ENCODE data around the gene EEPD1.

EEPD1 gene

DNA sequence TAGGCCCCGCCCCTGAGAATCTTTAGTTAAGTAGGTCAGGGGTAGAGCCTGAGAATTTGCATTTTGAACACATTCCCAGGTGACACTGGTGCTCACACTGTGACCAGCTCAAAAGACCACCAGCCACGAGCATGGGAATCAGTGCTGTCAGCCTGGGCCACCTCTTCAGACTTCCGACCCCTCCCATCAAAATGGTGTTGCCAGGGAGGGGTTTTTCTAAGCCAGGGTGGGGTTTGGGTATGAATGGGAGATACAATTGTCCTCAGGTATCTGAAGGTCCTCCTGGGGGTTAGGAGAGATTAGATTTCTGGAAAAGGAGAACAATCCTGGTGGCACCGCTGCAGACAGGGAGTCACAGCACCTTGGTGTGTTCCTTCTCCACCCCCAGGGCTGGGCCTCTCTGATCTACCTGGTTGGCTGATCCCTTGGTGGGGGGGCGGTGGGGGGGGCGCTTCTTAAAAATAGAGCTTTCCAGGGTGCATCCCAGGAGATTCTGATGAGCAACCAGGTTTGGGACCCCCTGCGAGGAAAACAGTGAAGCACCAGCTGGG, 125.1 kb downstream of the EEPD1 start:
- no peaks in the 10 kb centered on the region for H3K9me3 ChIP-seq (ENCODE audit: control insufficient read depth in 1 of 2, low read length in 2 of 2)
- H3K36me3 ChIP-seq (ENCODE audit: control insufficient read depth in 1 of 2, insufficient read depth in 2 of 2, low read length in 2 of 2) = no peaks in the 10 kb centered on the region
- H3K9ac ChIP-seq (ENCODE audit: low read depth in 1 of 2, low read length in 2 of 2) = no peak overlapping the region
- no peak overlapping the region for H3K4me3 ChIP-seq (ENCODE audit: low read depth in 1 of 2, low read length in 2 of 2)
- peaks cover 24 to 44% of the 10 kb centered on the region in 2 donors for H3K4me1 ChIP-seq (ENCODE audit: control insufficient read depth in 1 of 2, insufficient read depth in 2 of 2, low read length in 2 of 2)
- no peak overlapping the region for H3K27ac ChIP-seq (ENCODE audit: low read depth, low read length)
- H3K27me3 ChIP-seq (ENCODE audit: control insufficient read depth in 1 of 2, insufficient read depth in 2 of 2, low read length in 2 of 2) = no peaks in the 10 kb centered on the region

DNA sequence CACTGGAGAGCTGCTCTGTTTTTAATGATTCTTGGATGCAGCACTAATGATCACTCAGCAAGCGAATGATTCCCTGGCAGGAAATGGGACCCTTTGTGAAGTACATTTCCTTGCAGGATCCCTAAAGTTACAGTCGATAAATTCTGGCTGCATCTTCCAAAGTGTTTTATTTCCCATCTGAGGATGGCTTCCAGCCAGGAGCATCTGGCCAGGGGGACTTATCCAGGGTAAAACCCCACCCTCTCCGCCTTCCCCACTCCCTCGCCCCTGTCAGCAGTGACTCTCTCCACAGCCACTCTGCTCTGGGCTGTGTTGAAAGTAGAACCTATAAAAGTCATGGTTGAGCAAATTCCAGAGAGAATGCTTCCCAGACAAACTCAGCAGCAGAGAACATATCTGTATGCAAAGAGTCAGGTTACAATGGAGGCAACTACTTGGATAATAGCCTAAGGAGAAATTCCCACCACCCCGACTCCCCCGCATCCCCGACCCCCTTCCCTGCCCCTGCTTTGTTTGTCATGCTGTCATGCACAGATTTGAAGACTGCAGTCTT, 125.6 kb downstream of the EEPD1 start:
- Histone ChIP-seq H3K27me3 (ENCODE audit: control insufficient read depth in 1 of 2, insufficient read depth in 2 of 2, low read length in 2 of 2) (no peaks in the 10 kb centered on the region), H3K9me3 (ENCODE audit: control insufficient read depth in 1 of 2, low read length in 2 of 2) (no peaks in the 10 kb centered on the region), H3K4me3 (ENCODE audit: low read depth in 1 of 2, low read length in 2 of 2) (no peak overlapping the region), H3K9ac (ENCODE audit: low read depth in 1 of 2, low read length in 2 of 2) (no peak overlapping the region), H3K36me3 (ENCODE audit: control insufficient read depth in 1 of 2, insufficient read depth in 2 of 2, low read length in 2 of 2) (no peaks in the 10 kb centered on the region), H3K4me1 (ENCODE audit: control insufficient read depth in 1 of 2, insufficient read depth in 2 of 2, low read length in 2 of 2) (peaks cover 26 to 44% of the 10 kb centered on the region in 2 donors), H3K27ac (ENCODE audit: low read depth, low read length) (no peak overlapping the region)

DNA sequence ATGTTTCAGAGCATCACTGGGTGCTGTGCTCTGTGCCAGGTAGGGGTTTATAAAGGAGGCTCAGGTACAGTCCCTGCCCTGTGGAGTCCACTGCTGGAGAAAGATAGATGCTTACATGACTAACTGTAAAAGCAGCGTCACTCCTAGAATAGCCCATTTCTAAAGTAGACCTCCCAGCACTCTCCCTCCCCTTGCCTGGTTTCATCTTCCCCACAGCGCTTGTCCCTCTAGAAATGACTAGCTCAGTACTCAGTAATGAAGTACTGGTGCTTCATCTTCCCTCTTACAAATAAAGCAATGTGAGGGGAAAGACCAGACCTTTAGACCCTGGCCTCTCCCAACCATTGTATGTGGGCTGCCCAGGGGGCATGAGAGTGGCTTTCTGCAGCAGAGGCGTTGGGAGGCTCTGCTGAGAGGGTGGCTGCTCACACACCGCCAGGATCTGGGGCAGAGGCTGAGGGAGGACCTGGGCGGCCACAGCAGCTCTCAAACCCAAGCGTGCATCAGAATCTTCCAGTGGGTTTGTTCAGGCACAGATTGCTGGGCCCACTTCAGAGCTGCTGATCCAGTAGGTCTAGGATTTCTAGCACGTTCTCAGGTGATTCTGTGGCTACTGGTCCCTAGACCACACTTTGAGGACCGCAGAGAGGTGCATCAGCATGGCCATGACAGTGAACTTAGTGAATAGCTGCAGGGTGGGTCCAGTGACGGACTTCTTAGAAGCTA, 126.3 kb downstream of the EEPD1 start:
- no peak overlapping the region for H3K9ac ChIP-seq (ENCODE audit: low read depth in 1 of 2, low read length in 2 of 2)
- no peaks in the 10 kb centered on the region for H3K27me3 ChIP-seq (ENCODE audit: control insufficient read depth in 1 of 2, insufficient read depth in 2 of 2, low read length in 2 of 2)
- no peak overlapping the region for H3K27ac ChIP-seq (ENCODE audit: low read depth, low read length)
- no peaks in the 10 kb centered on the region for H3K9me3 ChIP-seq (ENCODE audit: control insufficient read depth in 1 of 2, low read length in 2 of 2)
- no peaks in the 10 kb centered on the region for H3K36me3 ChIP-seq (ENCODE audit: control insufficient read depth in 1 of 2, insufficient read depth in 2 of 2, low read length in 2 of 2)
- no peak overlapping the region for H3K4me3 ChIP-seq (ENCODE audit: low read depth in 1 of 2, low read length in 2 of 2)
- peaks cover 26 to 44% of the 10 kb centered on the region in 2 donors for H3K4me1 ChIP-seq (ENCODE audit: control insufficient read depth in 1 of 2, insufficient read depth in 2 of 2, low read length in 2 of 2)

DNA sequence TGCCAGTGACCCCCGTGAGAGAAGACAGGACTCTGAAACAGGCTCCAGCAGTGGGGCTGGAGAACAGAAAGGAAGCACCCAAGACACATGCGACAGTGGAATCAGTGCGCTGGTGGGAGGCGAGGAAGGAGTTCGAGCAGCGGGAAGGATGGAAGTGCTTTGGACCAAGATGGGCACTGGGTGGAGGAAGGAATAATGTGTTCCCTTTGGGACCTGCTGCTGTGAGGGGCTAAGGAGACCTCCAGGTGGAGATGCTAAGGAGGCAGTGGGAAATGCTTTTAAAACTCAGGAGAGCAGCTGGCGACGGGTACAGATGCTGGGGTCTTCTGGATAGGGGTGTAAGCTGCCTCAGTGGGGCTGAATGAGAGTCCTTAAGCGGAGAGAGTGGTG, 126.9 kb downstream of the EEPD1 start:
- Histone ChIP-seq H3K36me3 (ENCODE audit: control insufficient read depth in 1 of 2, insufficient read depth in 2 of 2, low read length in 2 of 2) (no peaks in the 10 kb centered on the region), H3K4me1 (ENCODE audit: control insufficient read depth in 1 of 2, insufficient read depth in 2 of 2, low read length in 2 of 2) (peaks cover 26 to 44% of the 10 kb centered on the region in 2 donors), H3K4me3 (ENCODE audit: low read depth in 1 of 2, low read length in 2 of 2) (no peak overlapping the region), H3K27me3 (ENCODE audit: control insufficient read depth in 1 of 2, insufficient read depth in 2 of 2, low read length in 2 of 2) (no peaks in the 10 kb centered on the region), H3K27ac (ENCODE audit: low read depth, low read length) (no peak overlapping the region), H3K9me3 (ENCODE audit: control insufficient read depth in 1 of 2, low read length in 2 of 2) (no peaks in the 10 kb centered on the region), H3K9ac (ENCODE audit: low read depth in 1 of 2, low read length in 2 of 2) (no peak overlapping the region)

DNA sequence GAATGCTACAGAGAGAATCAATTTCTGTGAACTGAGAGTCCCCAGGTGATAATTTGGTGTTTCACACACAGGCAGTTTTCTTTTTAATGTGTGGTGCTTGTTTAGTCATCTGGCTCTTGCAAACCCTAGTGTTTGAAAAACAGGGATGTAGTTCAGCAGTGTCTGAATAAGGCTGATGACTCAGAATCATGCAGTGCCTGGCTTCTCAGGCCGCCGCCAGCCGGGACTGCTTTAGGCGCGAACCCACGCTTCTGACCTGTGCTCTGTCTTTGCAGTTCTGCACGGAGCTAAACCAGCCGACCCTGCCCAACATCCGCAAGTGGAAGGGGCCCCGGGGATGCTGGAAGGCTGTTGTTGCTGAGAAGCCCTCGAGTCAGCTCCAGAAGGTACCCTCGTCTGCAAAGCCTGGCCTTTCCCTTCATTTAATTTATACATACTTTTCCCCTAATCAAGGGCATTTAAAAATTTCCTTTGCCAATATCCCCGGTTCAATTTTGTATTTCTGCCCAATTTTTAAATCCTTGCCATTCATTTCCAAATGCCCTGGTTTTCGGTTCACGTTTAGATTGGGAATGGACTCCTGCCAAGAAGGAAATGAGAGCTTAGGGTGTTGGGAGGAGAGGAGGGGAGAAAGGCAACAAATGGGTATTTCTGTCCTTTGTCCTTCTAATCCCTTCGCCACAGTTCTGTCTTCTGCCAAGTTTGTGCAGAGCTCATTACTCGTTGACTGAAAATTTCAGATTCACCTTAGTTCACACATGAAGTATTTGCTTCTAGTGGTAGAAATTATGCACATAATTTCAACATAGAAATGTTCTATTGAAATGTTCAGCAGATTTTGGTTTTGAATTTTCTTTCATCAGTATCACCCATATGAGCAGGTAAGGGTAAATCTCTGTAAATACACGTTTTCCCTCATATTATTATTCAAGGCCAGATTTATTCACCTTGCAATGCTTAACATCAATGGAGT, 128.1 kb downstream of the EEPD1 start:
- H3K4me3 ChIP-seq (ENCODE audit: low read depth in 1 of 2, low read length in 2 of 2) = peak overlapping the region; percentile 25 to 46
- H3K9me3 ChIP-seq (ENCODE audit: control insufficient read depth in 1 of 2, low read length in 2 of 2) = no peaks in the 10 kb centered on the region
- H3K27ac ChIP-seq (ENCODE audit: low read depth, low read length) = no peak overlapping the region
- H3K9ac ChIP-seq (ENCODE audit: low read depth in 1 of 2, low read length in 2 of 2) = no peak overlapping the region
- no peaks in the 10 kb centered on the region for H3K27me3 ChIP-seq (ENCODE audit: control insufficient read depth in 1 of 2, insufficient read depth in 2 of 2, low read length in 2 of 2)
- no peaks in the 10 kb centered on the region for H3K36me3 ChIP-seq (ENCODE audit: control insufficient read depth in 1 of 2, insufficient read depth in 2 of 2, low read length in 2 of 2)
- peaks cover 26 to 47% of the 10 kb centered on the region in 2 donors for H3K4me1 ChIP-seq (ENCODE audit: control insufficient read depth in 1 of 2, insufficient read depth in 2 of 2, low read length in 2 of 2)

DNA sequence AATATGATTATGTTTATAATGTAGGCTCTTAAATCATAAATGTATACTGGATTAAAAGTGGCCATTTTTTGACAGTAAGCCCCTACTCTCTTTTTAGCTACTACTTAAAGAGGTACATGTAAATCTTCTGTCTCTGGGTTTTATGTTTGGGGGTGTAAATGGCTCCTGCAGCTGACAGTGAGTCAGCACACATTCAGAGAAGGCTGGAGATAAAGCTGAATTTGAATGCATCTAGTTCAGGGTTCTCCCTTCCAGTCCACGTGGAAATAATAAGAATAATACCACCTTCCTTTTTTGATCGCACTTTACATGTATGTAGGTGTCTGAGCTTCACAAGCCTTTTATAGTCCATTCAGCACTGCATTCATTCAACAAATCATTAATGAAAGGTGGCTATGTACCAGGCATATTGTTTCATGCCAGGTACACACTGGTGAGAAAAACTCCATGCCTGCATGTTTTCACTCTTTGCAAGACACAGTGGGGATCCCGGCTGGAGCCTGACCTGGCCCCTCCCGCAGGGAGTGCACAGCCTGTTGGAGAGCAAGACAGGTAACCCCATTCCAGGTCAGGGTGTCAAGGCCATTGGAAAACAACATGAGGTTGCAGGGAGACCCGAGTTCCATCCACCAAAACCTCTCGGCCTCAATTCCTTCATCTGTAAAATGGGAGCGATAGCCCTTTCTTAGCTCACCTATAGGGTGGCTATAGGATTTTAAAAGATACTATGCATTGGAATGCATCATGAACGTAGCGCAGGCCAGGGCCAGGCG, 129.1 kb downstream of the EEPD1 start:
- Histone ChIP-seq H3K27me3 (ENCODE audit: control insufficient read depth in 1 of 2, insufficient read depth in 2 of 2, low read length in 2 of 2) (no peaks in the 10 kb centered on the region), H3K4me3 (ENCODE audit: low read depth in 1 of 2, low read length in 2 of 2) (no peak overlapping the region), H3K27ac (ENCODE audit: low read depth, low read length) (no peak overlapping the region), H3K4me1 (ENCODE audit: control insufficient read depth in 1 of 2, insufficient read depth in 2 of 2, low read length in 2 of 2) (peaks cover 26 to 48% of the 10 kb centered on the region in 2 donors), H3K9ac (ENCODE audit: low read depth in 1 of 2, low read length in 2 of 2) (no peak overlapping the region), H3K9me3 (ENCODE audit: control insufficient read depth in 1 of 2, low read length in 2 of 2) (no peaks in the 10 kb centered on the region), H3K36me3 (ENCODE audit: control insufficient read depth in 1 of 2, insufficient read depth in 2 of 2, low read length in 2 of 2) (no peaks in the 10 kb centered on the region)

DNA sequence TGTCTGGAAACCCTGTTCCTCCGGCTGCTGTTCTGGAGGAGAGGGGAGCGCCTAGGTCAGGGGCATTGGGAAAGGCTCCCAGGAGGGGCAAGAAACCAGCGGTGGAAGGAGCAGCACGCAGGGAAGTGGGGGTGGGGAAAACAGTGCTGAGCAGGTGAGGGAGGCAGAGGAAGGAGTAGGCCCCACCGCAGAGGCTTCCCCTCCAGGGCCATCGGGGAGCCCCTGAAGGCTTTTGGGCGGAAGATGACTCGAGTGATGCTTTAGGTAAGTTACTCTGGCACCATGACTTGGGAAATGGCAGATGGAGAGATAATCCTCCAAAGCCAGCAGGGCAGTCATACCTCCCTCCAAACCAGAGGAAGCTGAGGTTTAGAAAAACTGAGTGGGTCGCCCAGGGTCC, 130.1 kb downstream of the EEPD1 start:
- H3K36me3 ChIP-seq (ENCODE audit: control insufficient read depth in 1 of 2, insufficient read depth in 2 of 2, low read length in 2 of 2) = no peaks in the 10 kb centered on the region
- H3K9me3 ChIP-seq (ENCODE audit: control insufficient read depth in 1 of 2, low read length in 2 of 2) = no peaks in the 10 kb centered on the region
- no peak overlapping the region for H3K9ac ChIP-seq (ENCODE audit: low read depth in 1 of 2, low read length in 2 of 2)
- H3K27me3 ChIP-seq (ENCODE audit: control insufficient read depth in 1 of 2, insufficient read depth in 2 of 2, low read length in 2 of 2) = no peaks in the 10 kb centered on the region
- peaks cover 34 to 53% of the 10 kb centered on the region in 2 donors for H3K4me1 ChIP-seq (ENCODE audit: control insufficient read depth in 1 of 2, insufficient read depth in 2 of 2, low read length in 2 of 2)
- no peak overlapping the region for H3K27ac ChIP-seq (ENCODE audit: low read depth, low read length)
- no peak overlapping the region for H3K4me3 ChIP-seq (ENCODE audit: low read depth in 1 of 2, low read length in 2 of 2)

DNA sequence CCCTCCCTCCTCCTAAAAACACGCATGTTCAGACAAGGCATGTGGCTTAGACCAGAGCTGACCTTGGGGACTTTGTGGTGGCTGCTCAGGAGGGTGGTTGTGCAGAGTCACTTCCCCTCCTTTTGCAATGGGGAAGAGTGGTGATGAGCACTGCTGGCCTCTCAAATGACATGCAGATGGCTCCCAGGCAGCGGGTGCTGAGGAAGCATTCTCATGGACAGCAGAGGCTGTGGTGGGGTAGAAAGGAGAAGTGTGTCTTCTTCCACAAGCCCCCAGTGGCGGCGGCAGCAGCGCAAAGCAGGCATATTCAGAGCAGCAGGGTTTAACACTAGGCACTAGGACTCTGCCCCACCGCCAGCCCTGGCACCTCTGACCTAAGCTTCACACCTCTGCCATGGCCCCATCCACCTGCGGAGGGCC, 130.7 kb downstream of the EEPD1 start:
- H3K4me3 ChIP-seq (ENCODE audit: low read depth in 1 of 2, low read length in 2 of 2) = no peak overlapping the region
- H3K9me3 ChIP-seq (ENCODE audit: control insufficient read depth in 1 of 2, low read length in 2 of 2) = no peaks in the 10 kb centered on the region
- H3K4me1 ChIP-seq (ENCODE audit: control insufficient read depth in 1 of 2, insufficient read depth in 2 of 2, low read length in 2 of 2) = peaks cover 36 to 50% of the 10 kb centered on the region in 2 donors
- H3K27ac ChIP-seq (ENCODE audit: low read depth, low read length) = no peak overlapping the region
- H3K9ac ChIP-seq (ENCODE audit: low read depth in 1 of 2, low read length in 2 of 2) = no peak overlapping the region
- no peaks in the 10 kb centered on the region for H3K36me3 ChIP-seq (ENCODE audit: control insufficient read depth in 1 of 2, insufficient read depth in 2 of 2, low read length in 2 of 2)
- H3K27me3 ChIP-seq (ENCODE audit: control insufficient read depth in 1 of 2, insufficient read depth in 2 of 2, low read length in 2 of 2) = no peaks in the 10 kb centered on the region

DNA sequence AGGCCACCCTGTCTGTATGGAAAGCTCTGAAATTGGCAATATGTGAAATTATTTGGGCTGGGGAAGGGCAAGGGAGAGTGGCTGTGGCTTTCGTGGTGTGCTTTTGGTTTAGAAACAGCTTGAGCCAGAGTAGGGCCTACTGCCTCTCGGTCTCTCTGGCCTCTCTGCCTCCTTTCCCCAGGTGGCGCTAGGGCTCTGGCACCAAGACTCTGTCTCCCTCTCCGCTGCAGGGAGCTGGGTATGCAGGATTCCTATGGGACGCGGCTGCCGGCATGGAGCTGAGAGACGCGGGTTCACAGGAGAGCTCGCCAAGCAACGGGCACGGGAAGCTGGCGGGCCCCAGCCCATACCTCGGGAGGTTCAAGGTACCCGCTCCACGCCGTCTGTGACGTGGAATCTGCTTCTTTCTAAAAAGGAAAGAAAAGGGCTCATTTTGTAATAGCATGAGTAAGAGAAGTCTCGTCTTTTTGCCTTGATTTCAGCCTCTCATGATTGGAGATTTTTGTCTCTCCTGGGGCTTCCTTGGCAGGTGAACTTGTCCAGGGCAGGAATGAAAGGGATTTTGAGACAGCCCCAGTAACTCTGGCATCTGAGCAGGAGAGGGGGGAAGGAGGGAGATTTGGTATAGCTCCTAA, 131.5 kb downstream of the EEPD1 start:
- Histone ChIP-seq H3K4me1 (ENCODE audit: control insufficient read depth in 1 of 2, insufficient read depth in 2 of 2, low read length in 2 of 2) (peaks cover 36 to 43% of the 10 kb centered on the region in 2 donors), H3K36me3 (ENCODE audit: control insufficient read depth in 1 of 2, insufficient read depth in 2 of 2, low read length in 2 of 2) (no peaks in the 10 kb centered on the region), H3K9ac (ENCODE audit: low read depth in 1 of 2, low read length in 2 of 2) (no peak overlapping the region), H3K4me3 (ENCODE audit: low read depth in 1 of 2, low read length in 2 of 2) (no peak overlapping the region), H3K27me3 (ENCODE audit: control insufficient read depth in 1 of 2, insufficient read depth in 2 of 2, low read length in 2 of 2) (no peaks in the 10 kb centered on the region), H3K9me3 (ENCODE audit: control insufficient read depth in 1 of 2, low read length in 2 of 2) (no peaks in the 10 kb centered on the region), H3K27ac (ENCODE audit: low read depth, low read length) (no peak overlapping the region)

All from duodenal mucosa (tissue), 2 donors.